Esophagus squamous epithelium (tissue), 5 donors: ENCODE results near the gene ZFPM1. TPM values are rescaled to one million over a fixed set of nuclear protein-coding genes. Genes with fewer than 3 reads are reported as not detected.
A peak's percentile ranks its signal among the peaks of the same experiment; 100 is the strongest.

Experiments
- DNase-seq: peaks from one replicate; lab custom pipeline; 2025; lab: John Stamatoyannopoulos, UW
- H3K27ac ChIP-seq, 4 donors: fragments of 200-600 bp; sonication (generic); one replicate each; pipeline ENCODE4 v1.5.1; 2016 to 2019; ENCODE audit warnings: mild to moderate bottlenecking in 1 of 4
- H3K27me3 ChIP-seq, 4 donors: fragments of 200-600 bp; sonication (generic); 1 replicate in 3 of 4; 2 replicates in 1 of 4; pipeline versions ENCODE4 v1.5.1 to v1.6.0; 2017 to 2021; ENCODE audit warnings: antibody characterized with exemption in 1 of 4
- H3K36me3 ChIP-seq, 3 donors: fragments of 200-600 bp; sonication (generic); one replicate each; pipeline ENCODE4 v1.5.1; 2016 to 2019
- H3K4me1 ChIP-seq, 3 donors: fragments of 200-600 bp; sonication (generic); one replicate each; pipeline ENCODE4 v1.5.1; 2017 to 2019
- H3K4me3 ChIP-seq, 4 donors: fragments of 200-600 bp; sonication (generic); 1 replicate in 3 of 4; 2 replicates in 1 of 4; pipeline ENCODE4 v1.5.1; 2016 to 2019; ENCODE audit warnings: mild to moderate bottlenecking in 2 of 4, moderate library complexity in 1 of 4
- H3K9me3 ChIP-seq, 3 donors: fragments of 200-600 bp; sonication (generic); one replicate each; pipeline ENCODE4 v1.5.1; 2016 to 2019
- CTCF ChIP-seq, 6 experiments: fragments of 450-650 bp in 4 of 6; fragments of 200-600 bp in 2 of 6; sonication (generic) in 2 of 6; IDR thresholded peaks; one replicate each; pipeline ENCODE4 v1.5.1; 2016 to 2019; ENCODE audit warnings: antibody characterized with exemption in 6 of 6, mild to moderate bottlenecking in 4 of 6, moderate library complexity in 4 of 6
- POLR2A ChIP-seq, 4 donors: fragments of 450-650 bp; IDR thresholded peaks; one replicate each; pipeline ENCODE4 v1.6.1; 2017; ENCODE audit warnings: antibody characterized with exemption in 4 of 4, mild to moderate bottlenecking in 4 of 4, moderate library complexity in 3 of 4
- WGBS, 2 donors: methylation state at CpG; one replicate each; pipeline ENCODE4 v1.1.5; 2018; 5-methylcytosine and 5-hydroxymethylcytosine counted together
- intact Hi-C: fragments of 100-400 bp; cut with DNase I; formaldehyde crosslinking; loops from one replicate; pipeline ENCODE4 v1.15.0; 2022
- total RNA-seq, 4 donors: library from RNA; depleted of rRNA; stranded (reverse); fragments of >200 nt; gene quantifications; one replicate each; pipeline ENCODE4 v1.1.0, GENCODE V29; 2016
- donor health status: DM: yes; HTN: yes; CAD: no.

Gene ZFPM1
- total RNA-seq, 4 donors from 2014 or later, result 0.67 to 1.7 (median 1.2) TPM

- no CpG with 5 or more reads among the region's 89 CpGs for WGBS, 2 donors
- H3K4me3 ChIP-seq, result peak overlapping the region; percentile 31 to 82 (median 60)
- TF ChIP-seq POLR2A (IDR thresholded peaks at IDR 0.05), result no peak
- TF ChIP-seq CTCF (IDR thresholded peaks at IDR 0.05), result no peak
- no peaks in the 10 kb centered on the region for H3K36me3 ChIP-seq
- intact Hi-C loops, result no loop called here
- peak overlapping the region; percentile 56 to 73 (median 66) for H3K27ac ChIP-seq
- no peak for DNase-seq
- H3K9me3 ChIP-seq, result no peaks in the 10 kb centered on the region
- peaks cover 13 to 44% (median 29%) of the 10 kb centered on the region in 3 donors for H3K4me1 ChIP-seq
- H3K27me3 ChIP-seq, result peaks cover 0 to 32% (median 0%) of the 10 kb centered on the region in 4 donors
Observed at GRCh38 chr16:88453611-88454522, 787 bp downstream of the ZFPM1 start.

- Histone ChIP-seq H3K27me3 (peaks cover 0 to 30% (median 0%) of the 10 kb centered on the region in 4 donors), H3K4me1 (peaks cover 13 to 44% (median 29%) of the 10 kb centered on the region in 3 donors), H3K9me3 (no peaks in the 10 kb centered on the region), H3K4me3 (peak overlapping the region; percentile 31 to 82 (median 60)), H3K36me3 (no peaks in the 10 kb centered on the region), H3K27ac (peak overlapping the region; percentile 56 to 73 (median 66))
- no peak for DNase-seq
- peak in 1 of 4 donors; percentile 37 for TF ChIP-seq POLR2A (IDR thresholded peaks at IDR 0.05)
- peak in 3 of 6 experiments; percentile 16 to 19 (median 17) for TF ChIP-seq CTCF (IDR thresholded peaks at IDR 0.05)
- intact Hi-C loops, result no loop called here
- WGBS, 2 donors, result 23% methylated on average over 6 of the region's 27 CpGs; no CpG with 5 or more reads in 1 of the 2 donors
Observed at GRCh38 chr16:88454523-88454947, 1.5 kb downstream of the ZFPM1 start.

GRCh38 chr16:88455610-88456355, 2.7 kb downstream of the ZFPM1 start:
- no peaks in the 10 kb centered on the region for H3K9me3 ChIP-seq
- H3K27me3 ChIP-seq, result peaks cover 0 to 28% (median 0%) of the 10 kb centered on the region in 4 donors
- H3K36me3 ChIP-seq, result no peaks in the 10 kb centered on the region
- peak overlapping the region; percentile 35 to 73 (median 64) for H3K27ac ChIP-seq
- TF ChIP-seq CTCF (IDR thresholded peaks at IDR 0.05) (no peak), POLR2A (IDR thresholded peaks at IDR 0.05) (peak in 1 of 4 donors; percentile 39)
- intact Hi-C loops, result no loop called here
- H3K4me1 ChIP-seq, result peaks cover 13 to 44% (median 29%) of the 10 kb centered on the region in 3 donors
- H3K4me3 ChIP-seq, result peak overlapping the region; percentile 31 to 82 (median 60)
- 0% methylated on average over 3 of the region's 68 CpGs; no CpG with 5 or more reads in 1 of the 2 donors for WGBS, 2 donors
- DNase-seq, result no peak

- H3K4me1 ChIP-seq, result peaks cover 13 to 43% (median 29%) of the 10 kb centered on the region in 3 donors
- intact Hi-C loops, result no loop called here
- H3K36me3 ChIP-seq, result no peaks in the 10 kb centered on the region
- 69 to 70% methylated on average over 6 to 9 of the region's 14 CpGs for WGBS, 2 donors
- no peak for TF ChIP-seq POLR2A (IDR thresholded peaks at IDR 0.05)
- no peak for TF ChIP-seq CTCF (IDR thresholded peaks at IDR 0.05)
- no peak for DNase-seq
- H3K27me3 ChIP-seq, result peaks cover 0 to 28% (median 0%) of the 10 kb centered on the region in 4 donors
- H3K27ac ChIP-seq, result peak overlapping the region in 2 of 4 donors; percentile 35 to 72
- no peaks in the 10 kb centered on the region for H3K9me3 ChIP-seq
- peak overlapping the region; percentile 31 to 82 (median 60) for H3K4me3 ChIP-seq
Observed at GRCh38 chr16:88456356-88457292, 3.5 kb downstream of the ZFPM1 start.
